SK-N-MC (cell line): ENCODE results near the gene SLAMF1.

Experiments
- DNase-seq: peaks from one replicate; pipeline ENCODE4 v3.0.0-alpha.2; 2011; ENCODE audit warnings: low read depth, low spot score
- H3K27ac ChIP-seq: fragments of 200-600 bp; sonication (generic); 2 replicates; pipeline ENCODE4 v1.5.1; 2016; ENCODE audit warnings: mixed run types
- H3K36me3 ChIP-seq: fragments of 200-600 bp; sonication (generic); 2 replicates; pipeline ENCODE4 v1.6.1; 2017; ENCODE audit warnings: antibody characterized with exemption, low read length, mixed read lengths; ENCODE audit not compliant: insufficient read depth
- H3K4me3 ChIP-seq: fragments of 200-600 bp; sonication (generic); 2 replicates; pipeline ENCODE4 v1.5.1; 2016
- H3K9ac ChIP-seq: fragments of 200-600 bp; sonication (generic); 2 replicates; pipeline ENCODE4 v1.8.0; 2017; ENCODE audit warnings: mixed run types, mixed read lengths; ENCODE audit not compliant: insufficient read length
- H3K9me3 ChIP-seq: fragments of 200-600 bp; sonication (generic); 2 replicates; pipeline ENCODE4 v1.6.1; 2017; ENCODE audit warnings: low read depth, mild to moderate bottlenecking, antibody characterized with exemption, low read length, moderate library complexity, mixed read lengths
- EZH2 ChIP-seq: fragments of 200-600 bp; sonication (generic); IDR thresholded peaks from one replicate; pipeline ENCODE4 v1.6.1; 2017; ENCODE audit warnings: antibody characterized with exemption
- FOXP2 ChIP-seq: optimal IDR thresholded peaks from 2 replicates; pipeline ENCODE3; 2011; ENCODE audit warnings: mild to moderate bottlenecking, moderate library complexity; ENCODE audit not compliant: insufficient read depth; ENCODE audit errors: extremely low read length, control extremely low read depth
- POLR2AphosphoS5 ChIP-seq: IDR thresholded peaks from 2 replicates; pipeline ENCODE4 v1.6.1; 2012; ENCODE audit warnings: mild to moderate bottlenecking, low read depth, low read length, borderline replicate concordance

SLAMF1 gene

GRCh38 chr1:160669276-160669675, 22.4 kb upstream of the SLAMF1 start:
- no peak for DNase-seq
- Histone ChIP-seq H3K4me3 (no peak overlapping the region), H3K36me3 (no peaks in the 10 kb centered on the region), H3K9me3 (no peaks in the 10 kb centered on the region), H3K9ac (no peak overlapping the region), H3K27ac (no peak overlapping the region)
- TF ChIP-seq POLR2AphosphoS5 = no peak
- TF ChIP-seq FOXP2 = no peak
- TF ChIP-seq EZH2 = no peak

GRCh38 chr1:160667896-160668295, 21.1 kb upstream of the SLAMF1 start:
- no peak overlapping the region for H3K9ac ChIP-seq
- no peak for TF ChIP-seq POLR2AphosphoS5
- TF ChIP-seq EZH2 = no peak
- no peak for TF ChIP-seq FOXP2
- H3K4me3 ChIP-seq = no peak overlapping the region
- H3K27ac ChIP-seq = no peak overlapping the region
- DNase-seq = no peak
- no peaks in the 10 kb centered on the region for H3K9me3 ChIP-seq
- H3K36me3 ChIP-seq = no peaks in the 10 kb centered on the region

GRCh38 chr1:160666079-160666442, 19.2 kb upstream of the SLAMF1 start:
- no peak overlapping the region for H3K27ac ChIP-seq
- no peak overlapping the region for H3K4me3 ChIP-seq
- no peak overlapping the region for H3K9ac ChIP-seq
- no peaks in the 10 kb centered on the region for H3K36me3 ChIP-seq
- H3K9me3 ChIP-seq = no peaks in the 10 kb centered on the region
- no peak for TF ChIP-seq EZH2
- TF ChIP-seq FOXP2 = no peak
- TF ChIP-seq POLR2AphosphoS5 = no peak
- no peak for DNase-seq

DNA sequence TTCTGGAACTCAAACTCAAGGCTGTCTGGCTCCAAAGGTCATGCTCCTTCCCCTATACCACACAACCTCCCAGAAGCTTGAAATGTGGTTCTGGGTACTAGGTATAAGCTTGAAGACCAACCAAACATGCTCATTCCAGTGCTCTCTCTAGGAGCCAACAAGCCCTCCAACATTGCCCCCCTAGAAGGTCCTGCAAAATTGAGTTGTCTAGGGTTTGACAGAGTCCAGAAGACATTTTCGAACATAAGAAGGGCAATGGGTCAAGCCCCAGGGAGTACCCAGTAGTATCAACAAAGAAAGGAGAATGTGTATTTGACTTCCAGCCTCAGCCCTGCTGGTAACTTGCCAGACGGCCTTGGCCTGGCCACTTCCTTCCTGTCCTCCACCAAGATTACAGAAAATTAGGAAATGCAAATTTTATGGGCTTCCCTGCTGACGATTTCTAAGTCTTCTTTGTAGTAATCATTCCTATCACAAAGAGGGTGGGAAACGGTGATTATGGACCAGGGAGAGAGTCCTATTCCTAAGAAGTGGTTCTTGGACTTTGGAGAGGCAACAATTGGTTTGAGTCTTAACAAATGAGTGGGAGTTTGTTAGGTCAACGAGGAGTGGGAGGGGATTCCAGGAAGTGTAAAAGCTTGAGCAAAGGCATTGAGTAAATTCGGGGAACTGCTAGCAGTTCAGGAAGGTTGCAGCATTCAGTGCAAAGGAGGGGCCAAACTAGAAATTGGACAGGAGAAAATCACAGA, 18.7 kb upstream of the SLAMF1 start:
- H3K9ac ChIP-seq = no peak overlapping the region

DNA sequence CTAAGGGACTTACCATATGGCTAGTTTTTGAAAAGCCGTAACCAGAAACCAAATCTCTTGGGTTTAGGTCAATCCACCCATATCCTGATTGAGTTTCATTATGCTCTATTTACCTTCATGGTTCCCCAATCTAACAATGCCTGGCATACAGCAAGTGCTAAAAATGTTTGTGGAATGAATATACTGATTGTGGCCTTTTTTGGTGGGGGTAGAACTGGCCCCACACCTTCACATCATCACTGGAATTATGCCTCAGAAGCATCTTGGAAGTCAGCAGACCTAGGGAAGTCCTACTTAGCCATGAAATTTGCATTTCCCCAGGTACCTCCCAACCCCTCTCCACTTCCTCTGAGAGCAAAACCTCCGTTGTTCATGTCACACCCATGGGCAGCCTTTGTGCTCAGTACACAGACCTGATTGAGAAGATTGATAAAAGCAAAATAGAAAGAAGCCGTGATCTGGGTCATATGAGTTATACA, 17.8 kb upstream of the SLAMF1 start:
- Histone ChIP-seq H3K27ac (no peak overlapping the region), H3K36me3 (no peaks in the 10 kb centered on the region), H3K9me3 (no peaks in the 10 kb centered on the region), H3K9ac (no peak overlapping the region), H3K4me3 (no peak overlapping the region)
- TF ChIP-seq FOXP2 (no peak), EZH2 (no peak), POLR2AphosphoS5 (no peak)
- no peak for DNase-seq

More for the DNA sequence above, 18.7 kb upstream of the SLAMF1 start:
- no peak overlapping the region for H3K4me3 ChIP-seq
- H3K9me3 ChIP-seq = no peaks in the 10 kb centered on the region
- no peak for DNase-seq
- TF ChIP-seq POLR2AphosphoS5 (no peak), EZH2 (no peak), FOXP2 (no peak)
- no peak overlapping the region for H3K27ac ChIP-seq
- H3K36me3 ChIP-seq = no peaks in the 10 kb centered on the region

DNA sequence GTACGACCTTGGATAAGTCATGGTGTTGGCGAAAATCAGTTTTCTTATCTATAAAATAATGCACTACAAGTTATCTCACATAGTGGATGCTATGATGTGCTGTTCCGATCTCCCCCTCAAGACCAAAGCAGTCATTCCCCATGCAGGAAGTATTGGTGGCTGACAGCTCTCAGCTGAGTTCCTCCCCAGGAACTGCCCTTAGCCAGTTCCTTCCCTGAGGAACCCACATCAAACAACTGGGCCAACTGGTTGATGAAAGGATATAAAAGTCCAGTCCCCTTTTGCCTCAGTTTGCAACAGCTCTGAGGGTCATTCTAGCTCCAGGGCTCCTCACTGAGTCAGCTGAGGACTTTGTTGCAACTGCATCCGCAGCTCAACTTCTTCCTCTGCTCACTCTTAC, 16.1 kb upstream of the SLAMF1 start:
- H3K4me3 ChIP-seq = no peak overlapping the region
- DNase-seq = no peak
- TF ChIP-seq EZH2 = no peak
- TF ChIP-seq POLR2AphosphoS5 = no peak
- no peak for TF ChIP-seq FOXP2
- no peak overlapping the region for H3K9ac ChIP-seq
- no peak overlapping the region for H3K27ac ChIP-seq
- H3K36me3 ChIP-seq = no peaks in the 10 kb centered on the region
- H3K9me3 ChIP-seq = no peaks in the 10 kb centered on the region

DNA sequence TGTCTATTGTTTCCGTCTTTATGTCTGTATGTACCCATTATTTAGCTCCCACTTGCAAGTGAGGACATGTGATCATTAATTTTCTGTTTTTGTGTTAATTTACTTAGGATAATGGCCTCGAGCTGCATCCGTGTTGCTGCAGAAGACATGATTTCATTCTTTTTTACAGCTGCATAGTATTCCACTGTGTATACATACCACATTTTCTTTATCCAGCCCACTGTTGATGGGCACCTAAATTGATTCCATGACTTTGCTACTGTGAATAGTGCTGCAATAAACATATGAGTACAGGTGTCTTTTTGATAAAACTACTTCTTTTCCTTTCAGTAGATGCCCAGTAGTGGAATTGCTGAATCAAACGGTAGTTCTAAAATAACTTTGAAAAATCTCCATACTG, 12.7 kb upstream of the SLAMF1 start:
- H3K9ac ChIP-seq = no peak overlapping the region
- no peak for TF ChIP-seq POLR2AphosphoS5
- no peak for TF ChIP-seq EZH2
- TF ChIP-seq FOXP2 = no peak
- no peaks in the 10 kb centered on the region for H3K36me3 ChIP-seq
- no peak overlapping the region for H3K27ac ChIP-seq
- H3K9me3 ChIP-seq = no peaks in the 10 kb centered on the region
- H3K4me3 ChIP-seq = no peak overlapping the region
- DNase-seq = no peak

DNA sequence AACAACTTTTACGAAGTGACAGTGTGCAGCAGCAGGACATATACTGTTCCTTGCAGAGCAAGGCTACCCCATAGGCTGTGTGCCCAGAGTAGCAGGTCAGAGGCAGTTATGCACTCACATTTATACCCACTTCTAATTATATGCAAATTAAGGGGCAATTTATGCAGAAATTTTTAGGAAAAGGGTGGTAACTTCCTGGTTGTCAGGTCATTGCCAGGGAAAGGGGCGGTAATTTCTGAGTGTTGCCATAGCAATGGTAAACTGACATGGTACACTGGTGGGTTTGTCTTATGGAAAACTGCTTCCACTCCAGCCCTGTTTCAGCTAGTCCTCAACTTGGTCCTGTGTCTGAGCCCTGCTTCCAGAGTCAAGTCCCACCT, 12.0 kb upstream of the SLAMF1 start:
- no peak for DNase-seq
- no peak for TF ChIP-seq POLR2AphosphoS5
- TF ChIP-seq FOXP2 = no peak
- no peak for TF ChIP-seq EZH2
- Histone ChIP-seq H3K36me3 (no peaks in the 10 kb centered on the region), H3K9ac (no peak overlapping the region), H3K9me3 (no peaks in the 10 kb centered on the region), H3K27ac (no peak overlapping the region), H3K4me3 (no peak overlapping the region)

DNA sequence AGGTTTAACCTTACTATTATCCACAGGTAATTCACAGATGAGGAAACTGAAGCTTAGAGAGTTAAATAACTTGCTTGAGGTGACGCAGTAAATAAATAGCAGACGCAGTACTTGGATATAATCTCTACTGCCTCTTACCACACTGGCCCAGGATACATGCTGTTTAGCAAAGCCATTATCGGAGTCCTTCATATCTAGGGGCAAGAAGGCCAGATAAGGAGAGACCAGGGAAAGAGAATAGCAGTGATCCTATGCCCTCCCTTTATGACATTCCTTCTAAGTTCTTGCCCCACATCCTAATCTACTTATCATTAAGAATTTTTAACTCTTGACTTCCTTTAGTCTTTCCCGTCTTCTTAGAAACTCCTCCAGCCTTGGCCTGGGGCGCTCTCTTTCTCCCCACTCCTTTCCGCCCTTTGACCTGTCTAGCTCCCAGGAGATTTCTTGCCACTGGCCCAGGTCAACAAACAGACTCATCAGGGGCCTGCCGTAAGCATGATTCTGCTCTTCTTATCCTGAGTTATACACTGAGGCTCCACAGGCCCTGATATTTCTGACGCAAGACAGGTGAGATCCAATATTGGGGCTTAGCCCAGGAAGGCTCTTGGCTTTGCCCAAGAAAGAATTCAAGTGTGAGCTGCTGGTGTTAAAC, 11.4 kb upstream of the SLAMF1 start:
- Histone ChIP-seq H3K27ac (no peak overlapping the region), H3K9ac (no peak overlapping the region), H3K9me3 (no peaks in the 10 kb centered on the region), H3K36me3 (no peaks in the 10 kb centered on the region), H3K4me3 (no peak overlapping the region)
- DNase-seq = no peak
- TF ChIP-seq EZH2 (no peak), POLR2AphosphoS5 (no peak)
